Stimulated activated CD4-positive, alpha-beta T cell treated with anti-CD3 and anti-CD28 coated beads, Interleukin-1b, Interleukin-23, amount 100 ng/mL, for 24 hours (primary cell): ENCODE data around the gene GTF2IRD1.

Source experiments
- DNase-seq, 4 experiments: peaks; one replicate each; pipeline ENCODE4 v3.0.0-alpha.2; 2020; ENCODE audit warnings: low read depth in 4 of 4, low spot score in 1 of 4

GTF2IRD1 gene

GRCh38 chr7:74586258-74587175, 132.8 kb downstream of the GTF2IRD1 start:
- no peak for DNase-seq

GRCh38 chr7:74587435-74588126, 133.9 kb downstream of the GTF2IRD1 start:
- no peak for DNase-seq

GRCh38 chr7:74590813-74591212, 137.1 kb downstream of the GTF2IRD1 start:
- DNase-seq = no peak

GRCh38 chr7:74598558-74598957, 144.9 kb downstream of the GTF2IRD1 start:
- DNase-seq = no peak

GRCh38 chr7:74599244-74599643, 145.5 kb downstream of the GTF2IRD1 start:
- DNase-seq = no peak

- no peak for DNase-seq
These were observed 150.8 kb downstream of the GTF2IRD1 start for GRCh38 chr7:74604326-74605020.

GRCh38 chr7:74606101-74606908, 152.6 kb downstream of the GTF2IRD1 start:
- DNase-seq = peak in 3 of 4 experiments; percentile 14 to 26 (median 16)

GRCh38 chr7:74606909-74607510, 153.3 kb downstream of the GTF2IRD1 start:
- DNase-seq = no peak

- DNase-seq = no peak
These were observed 158.5 kb downstream of the GTF2IRD1 start for GRCh38 chr7:74612015-74612829.

- no peak for DNase-seq
These were observed 162.5 kb downstream of the GTF2IRD1 start for GRCh38 chr7:74615933-74616780.

GRCh38 chr7:74617180-74617744, 163.6 kb downstream of the GTF2IRD1 start:
- no peak for DNase-seq

GRCh38 chr7:74619235-74619860, 165.6 kb downstream of the GTF2IRD1 start:
- DNase-seq = no peak

- no peak for DNase-seq
These were observed 168.6 kb downstream of the GTF2IRD1 start for GRCh38 chr7:74622228-74622749.

GRCh38 chr7:74623135-74623534, 169.4 kb downstream of the GTF2IRD1 start:
- no peak for DNase-seq

GRCh38 chr7:74625446-74625845, 171.7 kb downstream of the GTF2IRD1 start:
- DNase-seq = no peak

- no peak for DNase-seq
These were observed 174.1 kb downstream of the GTF2IRD1 start for GRCh38 chr7:74627661-74628411.

GRCh38 chr7:74632505-74632904, 178.8 kb downstream of the GTF2IRD1 start:
- DNase-seq = no peak
